ENCODE results near the gene POU4F2. TPM values are rescaled to one million over a fixed set of nuclear protein-coding genes. Genes with fewer than 3 reads are reported as not detected.

The POU4F2 gene
- total and polyA plus RNA-seq, 2 donors (not counting 3 experiments of a cell fraction or from before 2014, with no cell fraction given) = not detected

GRCh38 chr4:146645921-146646320 lies 7.2 kb downstream of the POU4F2 start:
- Histone ChIP-seq H3K4me3 (replicated peaks in 1 of 3; ENCODE audit: insufficient read depth in 1 of 3, low read depth in 1 of 3, low read length in 3 of 3) (no peak overlapping the region), H3K4me1 (ENCODE audit: control insufficient read depth, extremely low read depth, insufficient read depth, low read length) (no peaks in the 10 kb centered on the region), H3K79me2 (ENCODE audit: control insufficient read depth, insufficient read depth, low read length) (no peaks in the 10 kb centered on the region), H3K27me3 (ENCODE audit: control insufficient read depth in 2 of 2, insufficient read depth in 2 of 2, low read length in 2 of 2) (peaks cover 64 to 91% of the 10 kb centered on the region in 2 experiments), H3K9me3 (replicated peaks; ENCODE audit: control insufficient read depth, insufficient read depth, low read length) (no peaks in the 10 kb centered on the region), H2AFZ (ENCODE audit: low read depth, low read length) (no peak overlapping the region), H3K36me3 (ENCODE audit: control insufficient read depth in 2 of 2, extremely low read depth in 1 of 2, insufficient read depth in 2 of 2, low read length in 2 of 2) (no peaks in the 10 kb centered on the region), H3K9me1 (replicated peaks; ENCODE audit: control insufficient read depth, extremely low read depth, insufficient read depth, low read length) (no peaks in the 10 kb centered on the region), H3K4me2 (ENCODE audit: insufficient read depth, low read length) (no peak overlapping the region), H3K27ac (ENCODE audit: insufficient read depth, low read depth, low read length) (no peak overlapping the region), H3K9ac (replicated peaks; ENCODE audit: extremely low read depth, insufficient read depth, low read length) (no peak overlapping the region), H4K20me1 (replicated peaks; ENCODE audit: control insufficient read depth, extremely low read depth, insufficient read depth, low read length) (no peaks in the 10 kb centered on the region)
- CTCF ChIA-PET = no interaction called here
- FAIRE-seq = no peak
- intact Hi-C loops (cut with micrococcal nuclease) (no loop called here), dilution Hi-C loops (cut with MboI; ENCODE audit: extremely low pct_ligation_motif_present, low sequenced_read_pairs) (no loop called here)
- TF ChIP-seq FOS (IDR thresholded peaks at IDR 0.05; ENCODE audit: borderline replicate concordance, insufficient read depth, low read length) = no peak
- no peak for TF ChIP-seq JUN (IDR thresholded peaks at IDR 0.05; ENCODE audit: borderline replicate concordance, insufficient read depth, insufficient read length, low read depth)
- no peak for TF ChIP-seq MAX (IDR thresholded peaks at IDR 0.05; ENCODE audit: insufficient read depth, insufficient read length)
- TF ChIP-seq MYC (IDR thresholded peaks at IDR 0.05; ENCODE audit: low read depth, low read length) = no peak
- no peak for TF ChIP-seq GATA2 (IDR thresholded peaks at IDR 0.05; ENCODE audit: insufficient read depth, insufficient read length, low read depth, low read length)
- no peak for TF ChIP-seq EZH2 (IDR thresholded peaks at IDR 0.05; ENCODE audit: borderline replicate concordance, low read depth, low read length, severe bottlenecking)
- TF ChIP-seq POLR2AphosphoS5 (IDR thresholded peaks at IDR 0.05; ENCODE audit: insufficient read depth, low read depth, low read length) = no peak
- POLR2A ChIA-PET = no interaction called here
- no peak for DNase-seq (ENCODE audit: low read depth, low spot score)
- no TSS peak for BruUV-seq (replicated peaks)
